GM08714 (cell line): ENCODE results near the gene RPSA.

ENCODE experiments used
- H3K4me3 ChIP-seq: fragments of 200-500 bp; sonication (Bioruptor generic); 2 replicates; pipeline ENCODE4 v1.5.1; 2014; ENCODE audit warnings: mild to moderate bottlenecking, low read length, inconsistent platforms
- ZNF274 ChIP-seq: IDR thresholded peaks from 2 replicates; pipeline ENCODE4 v1.6.1; 2012; ENCODE audit warnings: mild to moderate bottlenecking, low read depth, low read length

RPSA gene

GRCh38 chr3:39426312-39426711 is 19.8 kb downstream of the RPSA start:
- TF ChIP-seq ZNF274 = no peak
- H3K4me3 ChIP-seq = no peak overlapping the region

GRCh38 chr3:39427506-39427905 is 21.0 kb downstream of the RPSA start:
- no peak for TF ChIP-seq ZNF274

GRCh38 chr3:39428745-39429201 is 22.3 kb downstream of the RPSA start:
- no peak for TF ChIP-seq ZNF274
- H3K4me3 ChIP-seq = no peak overlapping the region

More at GRCh38 chr3:39427506-39427905, 21.0 kb downstream of the RPSA start:
- H3K4me3 ChIP-seq = no peak overlapping the region

GRCh38 chr3:39429466-39429865 is 22.9 kb downstream of the RPSA start:
- no peak overlapping the region for H3K4me3 ChIP-seq
- no peak for TF ChIP-seq ZNF274

- TF ChIP-seq ZNF274 = no peak
- no peak overlapping the region for H3K4me3 ChIP-seq
Measured at GRCh38 chr3:39432342-39432741, 25.8 kb downstream of the RPSA start.

GRCh38 chr3:39433642-39434041 is 27.1 kb downstream of the RPSA start:
- H3K4me3 ChIP-seq = no peak overlapping the region

GRCh38 chr3:39434574-39434973 is 28.1 kb downstream of the RPSA start:
- no peak overlapping the region for H3K4me3 ChIP-seq
- TF ChIP-seq ZNF274 = no peak

More at GRCh38 chr3:39433642-39434041, 27.1 kb downstream of the RPSA start:
- no peak for TF ChIP-seq ZNF274

- TF ChIP-seq ZNF274 = no peak
- no peak overlapping the region for H3K4me3 ChIP-seq
Measured at GRCh38 chr3:39435006-39435748, 28.7 kb downstream of the RPSA start.

GRCh38 chr3:39438880-39439279 is 32.4 kb downstream of the RPSA start:
- H3K4me3 ChIP-seq = no peak overlapping the region
- TF ChIP-seq ZNF274 = no peak

- TF ChIP-seq ZNF274 = no peak
- H3K4me3 ChIP-seq = no peak overlapping the region
Measured at GRCh38 chr3:39440316-39440715, 33.8 kb downstream of the RPSA start.

GRCh38 chr3:39443530-39443929 is 37.0 kb downstream of the RPSA start:
- no peak overlapping the region for H3K4me3 ChIP-seq
- no peak for TF ChIP-seq ZNF274

- no peak for TF ChIP-seq ZNF274
- no peak overlapping the region for H3K4me3 ChIP-seq
Measured at GRCh38 chr3:39445927-39446326, 39.4 kb downstream of the RPSA start.

GRCh38 chr3:39446444-39446843 is 39.9 kb downstream of the RPSA start:
- TF ChIP-seq ZNF274 = no peak
- no peak overlapping the region for H3K4me3 ChIP-seq

GRCh38 chr3:39447637-39448483 is 41.3 kb downstream of the RPSA start:
- H3K4me3 ChIP-seq = no peak overlapping the region
- no peak for TF ChIP-seq ZNF274
